Measurements from ENCODE around the gene CTBP1. TPM values are rescaled to one million over a fixed set of nuclear protein-coding genes. Genes with fewer than 3 reads are reported as not detected.

CTBP1 gene
- total RNA-seq, 1 experiment from 2014 or later = 184 TPM

GRCh38 chr4:1172228-1172851, 76.6 kb downstream of the CTBP1 start, which contains the start of gene SPON2:
TSS of gene SPON2 (minus strand) at chr4:1172583.
- no TSS peak for BruUV-seq (replicated peaks)
- no peaks in the 10 kb centered on the region for H3K9me3 Mint-ChIP-seq (ENCODE audit: unreplicated experiment)
- Histone ChIP-seq H3K36me3 (ENCODE audit: control insufficient read depth, insufficient read depth, low read length) (no peaks in the 10 kb centered on the region), H3K4me3 (ENCODE audit: low read depth, low read length) (no peak within 1 kb of the TSS), H3K4me1 (peaks cover 16% of the 10 kb centered on the region), H3K9me3 (no peaks in the 10 kb centered on the region), H3K27me3 (replicated peaks; ENCODE audit: control insufficient read depth, insufficient read depth, low read length) (no peaks in the 10 kb centered on the region)
- H3K36me3 Mint-ChIP-seq (ENCODE audit: insufficient read depth, unreplicated experiment) = peaks cover 4% of the 10 kb centered on the region
- peak within 1 kb of the TSS; percentile 64 for H3K27ac Mint-ChIP-seq (ENCODE audit: unreplicated experiment)
- no peak for TF ChIP-seq CTCF (IDR thresholded peaks at IDR 0.05; ENCODE audit: insufficient read depth in 1 of 2, low read depth in 1 of 2, low read length in 1 of 2, severe bottlenecking in 1 of 2, unreplicated experiment in 1 of 2)
- DNase-seq = peak in 1 of 2 experiments; percentile 26
- intact Hi-C loops (cut with micrococcal nuclease; ENCODE audit: unreplicated experiment) = no loop called here
- H3K4me3 Mint-ChIP-seq (ENCODE audit: unreplicated experiment) = no peak within 1 kb of the TSS
- CTCF ChIA-PET = no interaction called here
- POLR2A ChIA-PET = no interaction called here
- no peaks in the 10 kb centered on the region for H3K4me1 Mint-ChIP-seq (ENCODE audit: low read depth, unreplicated experiment)
- H3K27me3 Mint-ChIP-seq (ENCODE audit: insufficient read depth, unreplicated experiment) = no peaks in the 10 kb centered on the region

- DNase-seq = peak in 1 of 2 experiments; percentile 17
- Histone ChIP-seq H3K9me3 (no peaks in the 10 kb centered on the region), H3K4me3 (ENCODE audit: low read depth, low read length) (no peak overlapping the region), H3K4me1 (peaks cover 16% of the 10 kb centered on the region), H3K27me3 (replicated peaks; ENCODE audit: control insufficient read depth, insufficient read depth, low read length) (no peaks in the 10 kb centered on the region), H3K36me3 (ENCODE audit: control insufficient read depth, insufficient read depth, low read length) (no peaks in the 10 kb centered on the region)
- CTCF ChIA-PET = no interaction called here
- intact Hi-C loops (cut with micrococcal nuclease; ENCODE audit: unreplicated experiment) = no loop called here
- Mint-ChIP-seq H3K4me3 (ENCODE audit: unreplicated experiment) (no peak overlapping the region), H3K27ac (ENCODE audit: unreplicated experiment) (no peak overlapping the region), H3K36me3 (ENCODE audit: insufficient read depth, unreplicated experiment) (peaks cover 4% of the 10 kb centered on the region), H3K4me1 (ENCODE audit: low read depth, unreplicated experiment) (no peaks in the 10 kb centered on the region), H3K9me3 (ENCODE audit: unreplicated experiment) (no peaks in the 10 kb centered on the region), H3K27me3 (ENCODE audit: insufficient read depth, unreplicated experiment) (no peaks in the 10 kb centered on the region)
- POLR2A ChIA-PET = no interaction called here
- no TSS peak for BruUV-seq (replicated peaks)
- TF ChIP-seq CTCF (IDR thresholded peaks at IDR 0.05; ENCODE audit: insufficient read depth in 1 of 2, low read depth in 1 of 2, low read length in 1 of 2, severe bottlenecking in 1 of 2, unreplicated experiment in 1 of 2) = no peak
Observed at GRCh38 chr4:1171311-1172227, 77.4 kb downstream of the CTBP1 start.

- DNase-seq = no peak
- Mint-ChIP-seq H3K9me3 (ENCODE audit: unreplicated experiment) (no peaks in the 10 kb centered on the region), H3K4me3 (ENCODE audit: unreplicated experiment) (no peak overlapping the region), H3K36me3 (ENCODE audit: insufficient read depth, unreplicated experiment) (peaks cover 4% of the 10 kb centered on the region), H3K27me3 (ENCODE audit: insufficient read depth, unreplicated experiment) (no peaks in the 10 kb centered on the region), H3K4me1 (ENCODE audit: low read depth, unreplicated experiment) (no peaks in the 10 kb centered on the region), H3K27ac (ENCODE audit: unreplicated experiment) (no peak overlapping the region)
- Histone ChIP-seq H3K36me3 (ENCODE audit: control insufficient read depth, insufficient read depth, low read length) (no peaks in the 10 kb centered on the region), H3K4me3 (ENCODE audit: low read depth, low read length) (no peak overlapping the region), H3K4me1 (peaks cover 16% of the 10 kb centered on the region), H3K27me3 (replicated peaks; ENCODE audit: control insufficient read depth, insufficient read depth, low read length) (no peaks in the 10 kb centered on the region), H3K9me3 (no peaks in the 10 kb centered on the region)
- ChIA-PET POLR2A (no interaction called here), CTCF (no interaction called here)
- intact Hi-C loops (cut with micrococcal nuclease; ENCODE audit: unreplicated experiment) = no loop called here
- BruUV-seq (replicated peaks) = no TSS peak
- no peak for TF ChIP-seq CTCF (IDR thresholded peaks at IDR 0.05; ENCODE audit: insufficient read depth in 1 of 2, low read depth in 1 of 2, low read length in 1 of 2, severe bottlenecking in 1 of 2, unreplicated experiment in 1 of 2)
Observed at GRCh38 chr4:1170976-1171310, 78.0 kb downstream of the CTBP1 start.

Data from Caco-2 (cell line).